Dedifferentiated amniotic fluid mesenchymal stem cell (primary cell): ENCODE results near the gene TNFAIP3.

Experiments used
- DNase-seq: peaks from one replicate; pipeline ENCODE4 v3.0.0-alpha.2; 2016; ENCODE audit errors: extremely low spot score

TNFAIP3 gene

GRCh38 chr6:137863091-137863797 lies 3.8 kb upstream of the TNFAIP3 start:
- DNase-seq = no peak

GRCh38 chr6:137864812-137865508 lies 2.1 kb upstream of the TNFAIP3 start:
- no peak for DNase-seq

DNA sequence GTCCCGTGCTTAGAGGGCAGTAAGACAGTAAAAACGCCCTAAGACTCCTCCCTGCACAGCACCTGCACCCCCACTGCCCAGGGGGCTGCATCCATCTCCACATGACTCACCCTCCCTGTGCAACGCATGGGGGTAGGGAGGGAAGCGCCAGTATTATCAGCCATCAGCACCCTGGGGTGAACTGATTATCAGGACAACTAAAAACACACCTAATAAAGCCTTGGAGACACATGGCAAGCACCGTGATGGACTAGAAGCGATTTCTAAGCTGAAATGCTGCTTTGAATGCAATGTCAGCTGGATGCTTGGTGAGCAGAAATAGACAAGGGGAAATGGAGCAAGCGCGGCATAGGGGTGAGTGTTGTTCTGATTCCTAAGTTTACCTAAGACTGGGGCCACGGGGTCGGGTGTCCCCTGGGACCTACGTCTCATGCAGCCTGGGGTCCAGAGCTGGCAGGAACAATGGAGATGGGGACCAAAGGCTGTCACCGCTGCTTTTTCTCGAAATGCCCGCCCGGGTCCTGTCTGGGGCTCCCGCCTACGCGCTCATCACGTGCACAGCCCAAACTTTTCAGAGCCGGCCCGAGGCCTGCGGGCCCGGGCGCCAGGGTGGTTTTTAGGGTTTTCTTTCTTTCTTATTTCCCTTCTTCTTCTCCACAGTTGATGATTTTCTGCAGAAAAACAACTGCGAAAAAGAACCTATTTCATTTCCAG lies 702 bp upstream of the TNFAIP3 start:
- DNase-seq = no peak

GRCh38 chr6:137867685-137868509 lies 838 bp downstream of the TNFAIP3 start:
- DNase-seq = no peak

DNA sequence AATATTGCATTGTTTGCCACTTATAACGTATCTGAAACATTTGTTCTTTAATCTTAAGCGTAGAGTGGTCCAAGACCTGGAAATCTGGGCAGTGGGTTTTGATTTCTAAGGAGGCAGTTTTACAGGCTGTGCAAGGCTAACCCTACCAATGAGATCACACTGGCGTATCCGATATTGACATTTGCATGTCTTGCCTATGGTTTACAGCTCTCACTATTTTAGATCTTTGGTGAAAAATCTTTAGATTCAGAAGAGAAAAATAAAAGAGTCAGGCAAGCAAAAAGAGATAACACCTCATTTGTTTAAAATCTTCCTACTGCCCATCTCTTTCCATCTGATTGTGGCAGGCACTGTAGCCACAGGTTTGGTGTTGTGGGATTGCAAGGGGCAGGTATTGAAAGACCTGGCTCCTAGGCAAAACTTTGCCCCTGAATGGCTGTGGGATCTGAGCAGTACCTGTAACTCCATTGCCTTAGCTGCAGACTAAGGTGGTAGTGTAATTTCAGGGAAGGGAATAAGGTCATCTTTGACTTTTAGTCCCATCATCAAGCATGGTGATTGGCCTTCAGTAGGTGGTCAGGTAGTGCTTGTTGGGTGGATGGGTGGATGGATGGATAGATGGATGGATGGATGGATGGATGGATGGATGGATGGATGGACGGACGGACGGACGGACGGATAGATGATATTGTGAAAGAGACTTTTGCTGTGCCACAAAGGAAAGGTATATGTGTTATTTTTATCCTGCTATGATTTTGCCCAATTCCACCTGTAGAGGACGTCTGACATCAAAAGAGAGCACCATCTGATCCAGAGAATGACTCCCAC lies 1.9 kb downstream of the TNFAIP3 start:
- DNase-seq = no peak

GRCh38 chr6:137869549-137870307 lies 2.7 kb downstream of the TNFAIP3 start:
- DNase-seq = no peak

- no peak for DNase-seq
Observed at GRCh38 chr6:137870308-137870644, 3.2 kb downstream of the TNFAIP3 start.

GRCh38 chr6:137870744-137871247 lies 3.7 kb downstream of the TNFAIP3 start:
- DNase-seq = no peak

- no peak for DNase-seq
Observed at GRCh38 chr6:137871291-137871690, 4.2 kb downstream of the TNFAIP3 start.

DNA sequence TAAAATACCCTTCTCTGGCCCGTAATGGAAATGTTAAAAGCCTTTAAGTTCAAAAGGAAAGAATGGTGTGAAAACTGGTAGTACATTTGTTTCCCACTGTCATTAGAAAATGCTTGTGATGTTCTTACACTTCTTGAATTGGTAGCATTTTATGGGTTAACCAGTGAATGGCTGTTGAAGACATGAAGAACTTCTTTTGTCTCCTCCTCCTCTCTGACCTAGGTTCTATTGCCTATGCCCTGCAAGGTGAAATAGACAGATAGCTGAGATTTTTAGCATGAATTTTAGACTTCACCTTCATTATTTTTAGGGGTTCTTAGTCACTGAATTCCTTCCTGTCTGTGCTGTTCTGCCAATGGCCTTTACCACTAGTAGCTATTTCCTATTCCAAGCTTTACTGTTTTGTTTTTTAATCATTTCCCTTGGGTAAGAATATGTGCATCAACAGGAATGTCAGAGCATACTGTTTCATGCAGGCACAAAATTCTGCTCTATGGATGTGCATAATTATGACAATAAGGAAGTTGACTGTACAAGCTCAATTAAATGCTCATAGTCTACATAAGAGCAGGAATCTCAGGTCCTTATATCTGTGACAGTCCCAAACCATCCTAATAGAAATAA lies 4.9 kb downstream of the TNFAIP3 start:
- no peak for DNase-seq

DNA sequence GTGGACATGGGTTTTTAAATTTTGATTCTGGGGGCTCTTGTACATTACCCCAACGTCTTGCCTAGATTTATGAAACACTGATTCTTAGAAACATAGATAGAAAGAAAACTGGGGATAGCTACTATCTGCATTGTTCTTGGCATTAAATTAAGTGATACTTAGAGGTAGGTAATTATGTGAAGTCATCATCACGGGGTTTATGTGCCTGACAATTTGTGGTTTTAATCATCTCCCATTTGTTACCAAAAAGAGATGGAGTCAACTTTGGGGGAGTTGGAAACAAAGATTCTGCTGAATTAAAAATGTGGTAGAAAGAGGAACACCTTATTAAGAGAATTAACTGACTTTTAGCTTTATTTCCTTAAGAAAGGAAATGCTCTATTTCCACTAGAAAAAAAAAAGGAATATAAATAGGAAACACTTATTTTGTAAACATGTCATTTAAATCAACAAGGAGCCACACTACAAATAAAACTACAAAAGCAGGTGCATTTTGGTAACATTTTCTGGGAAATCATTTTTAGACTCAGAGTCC lies 5.6 kb downstream of the TNFAIP3 start:
- no peak for DNase-seq

- peak; percentile 74 for DNase-seq
Observed at GRCh38 chr6:137873273-137873762, 6.3 kb downstream of the TNFAIP3 start.

GRCh38 chr6:137874204-137875057 lies 7.4 kb downstream of the TNFAIP3 start:
- no peak for DNase-seq

DNA sequence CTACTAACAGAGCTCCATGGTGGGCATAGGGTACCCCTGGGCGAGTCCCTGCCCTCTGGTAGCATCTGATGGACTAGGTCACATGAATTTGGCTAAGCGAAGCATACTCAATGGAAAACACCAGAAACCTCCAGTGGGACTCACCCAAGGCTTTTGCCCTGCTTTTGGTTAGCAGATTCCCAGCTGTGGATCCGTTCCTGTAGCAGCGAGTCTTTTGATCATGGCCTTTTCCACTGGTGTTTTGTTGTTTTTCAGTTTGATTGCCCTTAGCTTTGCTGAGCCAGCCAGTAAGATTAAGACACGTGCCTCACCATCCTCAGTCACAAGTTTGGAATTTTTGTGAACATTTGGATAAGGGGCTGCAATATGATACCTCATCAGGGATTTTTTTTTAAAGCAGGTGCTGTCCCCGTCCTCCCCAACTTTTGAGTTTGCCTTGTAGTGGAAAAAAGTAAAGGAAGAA lies 8.0 kb downstream of the TNFAIP3 start:
- no peak for DNase-seq

- no peak for DNase-seq
Observed at GRCh38 chr6:137875606-137876005, 8.5 kb downstream of the TNFAIP3 start.

- DNase-seq = no peak
Observed at GRCh38 chr6:137876547-137876946, 9.5 kb downstream of the TNFAIP3 start.

DNA sequence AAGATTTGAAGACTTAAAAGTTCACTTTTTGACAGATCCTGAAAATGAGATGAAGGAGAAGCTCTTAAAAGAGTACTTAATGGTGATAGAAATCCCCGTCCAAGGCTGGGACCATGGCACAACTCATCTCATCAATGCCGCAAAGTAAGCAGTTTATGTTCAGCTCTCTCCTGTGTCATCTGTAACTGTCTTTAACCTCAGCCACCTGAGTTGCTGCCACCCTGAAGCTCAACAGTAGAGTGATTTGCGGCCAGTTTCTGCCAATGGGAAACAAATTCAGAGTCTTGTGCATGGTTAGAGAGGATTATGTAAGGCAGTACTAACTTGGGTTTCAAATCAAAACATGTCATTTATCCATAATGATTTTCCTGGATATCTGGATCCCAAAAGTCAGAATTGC lies 10.1 kb downstream of the TNFAIP3 start:
- no peak for DNase-seq

DNA sequence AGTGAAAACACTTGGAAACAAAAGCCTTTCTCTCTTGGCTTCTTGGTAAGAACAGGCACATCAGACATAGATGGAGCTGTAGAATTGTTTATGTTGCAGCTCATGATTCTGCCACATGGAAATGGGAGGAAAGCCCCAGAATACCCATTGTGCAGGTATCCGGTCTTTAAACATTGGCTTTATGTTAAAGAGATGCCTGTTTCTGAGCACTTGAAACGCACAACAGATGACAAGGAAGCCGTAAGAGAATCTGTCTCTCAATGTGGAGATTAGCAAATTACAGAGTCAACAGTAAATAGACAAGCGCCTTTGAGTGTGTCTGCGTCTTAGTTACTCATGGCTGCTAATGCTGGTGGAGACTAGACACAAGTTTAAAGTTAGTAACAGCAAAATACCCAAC lies 10.5 kb downstream of the TNFAIP3 start:
- no peak for DNase-seq
